Ascending aorta (tissue), 2 donors: Measurements from ENCODE around the gene SS18L1. TPM values are rescaled to one million over a fixed set of nuclear protein-coding genes. Genes with fewer than 3 reads are reported as not detected.

Source experiments
- DNase-seq, 2 donors: peaks; one replicate each; pipeline ENCODE4 v3.0.0-alpha.2; 2019; ENCODE audit warnings: low spot score in 2 of 2
- H3K27ac ChIP-seq, 2 donors: fragments of 200-600 bp; sonication (generic); one replicate each; pipeline ENCODE4 v1.5.1; 2016 to 2017; ENCODE audit warnings: mild to moderate bottlenecking in 1 of 2
- H3K27me3 ChIP-seq: fragments of 200-600 bp; sonication (generic); one replicate; pipeline ENCODE4 v1.5.1; 2017
- H3K36me3 ChIP-seq, 2 donors: fragments of 200-600 bp; sonication (generic); one replicate each; pipeline ENCODE4 v1.5.1; 2016
- H3K4me1 ChIP-seq, 2 donors: fragments of 200-600 bp; sonication (generic); one replicate each; pipeline ENCODE4 v1.5.1; 2016 to 2017; ENCODE audit warnings: mild to moderate bottlenecking in 1 of 2
- H3K4me3 ChIP-seq, 2 donors: fragments of 200-600 bp; sonication (generic); one replicate each; pipeline ENCODE4 v1.5.1; 2016 to 2017; ENCODE audit warnings: mild to moderate bottlenecking in 1 of 2
- H3K9me3 ChIP-seq, 2 donors: fragments of 200-600 bp; sonication (generic); one replicate each; pipeline ENCODE4 v1.5.1; 2016
- CTCF ChIP-seq, 3 experiments: fragments of 200-600 bp in 2 of 3; fragments of 450-650 bp in 1 of 3; sonication (generic) in 2 of 3; IDR thresholded peaks; one replicate each; pipeline ENCODE4 v1.5.1; 2016 to 2019; ENCODE audit warnings: antibody characterized with exemption in 3 of 3, mild to moderate bottlenecking in 1 of 3, moderate library complexity in 1 of 3
- intact Hi-C: fragments of 100-400 bp; cut with DNase I; formaldehyde crosslinking; loops from one replicate; pipeline ENCODE4 v1.15.1; 2023
- total RNA-seq: library from RNA; depleted of rRNA; stranded (reverse); fragments of >200 nt; gene quantifications from one replicate; pipeline ENCODE4 v1.1.0, GENCODE V29; 2016

SS18L1 gene
- total RNA-seq, result 39.8 TPM

GRCh38 chr20:62143081-62143956 is at the start of gene SS18L1, which contains the start of gene PSMA7:
TSS of gene SS18L1 (plus strand) at chr20:62143769. CDS start at chr20:62143821, 52 bp downstream.
TSS of gene PSMA7 (minus strand) at chr20:62143394. CDS start at chr20:62143303, 91 bp downstream.
- Histone ChIP-seq H3K27ac (peak within 1 kb of the TSS; percentile 92 to 97), H3K4me3 (peak within 1 kb of the TSS; percentile 91 to 99), H3K27me3 (no peaks in the 10 kb centered on the region), H3K4me1 (peaks cover 9 to 31% of the 10 kb centered on the region in 2 donors), H3K36me3 (peaks cover 21 to 23% of the 10 kb centered on the region in 2 donors), H3K9me3 (no peaks in the 10 kb centered on the region)
- peak in 1 of 2 donors; percentile 91 for DNase-seq
- peak in 1 of 3 experiments; percentile 6 for TF ChIP-seq CTCF (IDR thresholded peaks at IDR 0.05)
- intact Hi-C loops, result loop anchor here (1.0 to 10.0 kb wide), 5 partner anchors 21 to 654 kb away; partner anchors contain the start of genes LSM14B, MRGBP and OSBPL2

- intact Hi-C loops, result no loop called here
- Histone ChIP-seq H3K27me3 (no peaks in the 10 kb centered on the region), H3K27ac (no peak overlapping the region), H3K4me3 (no peak overlapping the region), H3K36me3 (no peaks in the 10 kb centered on the region), H3K4me1 (no peaks in the 10 kb centered on the region), H3K9me3 (peaks cover 5 to 9% of the 10 kb centered on the region in 2 donors)
- DNase-seq, result no peak
- TF ChIP-seq CTCF (IDR thresholded peaks at IDR 0.05), result no peak
Observed at GRCh38 chr20:62096421-62097380, 46.9 kb upstream of the SS18L1 start.

- Histone ChIP-seq H3K4me3 (no peak overlapping the region), H3K27me3 (no peaks in the 10 kb centered on the region), H3K9me3 (peaks cover 5 to 9% of the 10 kb centered on the region in 2 donors), H3K4me1 (no peaks in the 10 kb centered on the region), H3K27ac (no peak overlapping the region), H3K36me3 (no peaks in the 10 kb centered on the region)
- TF ChIP-seq CTCF (IDR thresholded peaks at IDR 0.05), result no peak
- intact Hi-C loops, result no loop called here
- no peak for DNase-seq
Observed at GRCh38 chr20:62097881-62098407, 45.6 kb upstream of the SS18L1 start.

- Histone ChIP-seq H3K4me3 (no peak overlapping the region), H3K36me3 (no peaks in the 10 kb centered on the region), H3K27ac (no peak overlapping the region), H3K4me1 (no peaks in the 10 kb centered on the region), H3K27me3 (no peaks in the 10 kb centered on the region), H3K9me3 (peaks cover 8 to 9% of the 10 kb centered on the region in 2 donors)
- no peak for TF ChIP-seq CTCF (IDR thresholded peaks at IDR 0.05)
- DNase-seq, result no peak
- intact Hi-C loops, result no loop called here
Observed at GRCh38 chr20:62101078-62101477, 42.5 kb upstream of the SS18L1 start.

GRCh38 chr20:62103508-62104233 is 39.9 kb upstream of the SS18L1 start:
- DNase-seq, result no peak
- no peak for TF ChIP-seq CTCF (IDR thresholded peaks at IDR 0.05)
- no peak overlapping the region for H3K27ac ChIP-seq
- no peaks in the 10 kb centered on the region for H3K36me3 ChIP-seq
- intact Hi-C loops, result no loop called here
- no peaks in the 10 kb centered on the region for H3K27me3 ChIP-seq
- H3K4me1 ChIP-seq, result no peaks in the 10 kb centered on the region
- H3K9me3 ChIP-seq, result peaks cover 29 to 32% of the 10 kb centered on the region in 2 donors
- H3K4me3 ChIP-seq, result no peak overlapping the region
